SK-N-SH (cell line): ENCODE results near the gene FADS3. TPM values are rescaled to one million over a fixed set of nuclear protein-coding genes. Genes with fewer than 3 reads are reported as not detected.

Experiments
- CTCF ChIA-PET: fragments of 300-600, 350-600 bp; formaldehyde crosslinking; extraction: SDS; loops from one replicate; lab custom pipeline; 2021; lab: Yijun Ruan, JAX
- POLR2A ChIA-PET: fragments of 350-600 bp; sonication (Branson Sonifier 250); formaldehyde crosslinking; extraction: SDS; loops from one replicate; lab custom pipeline; 2020; ENCODE audit warnings: antibody characterized with exemption, inconsistent platforms; lab: Yijun Ruan, JAX
- DNase-seq: peaks from one replicate; pipeline ENCODE4 v3.0.0; 2012
- H2AFZ ChIP-seq: fragments of 200-600 bp; sonication (generic); 2 replicates; pipeline ENCODE4 v1.8.1; 2016; ENCODE audit warnings: antibody characterized with exemption, mild to moderate bottlenecking, low read depth
- H3F3A ChIP-seq: fragments of 200-600 bp; sonication (generic); replicated peaks from 2 replicates; pipeline ENCODE3; 2016; ENCODE audit warnings: antibody characterized with exemption, mild to moderate bottlenecking; ENCODE audit not compliant: insufficient read depth
- H3K27ac ChIP-seq, 2 experiments: fragments of 200-500 bp in 1 of 2; fragments of 200-600 bp in 1 of 2; sonication (Bioruptor generic) in 1 of 2; sonication (generic), shearing (Covaris generic) in 1 of 2; 2 replicates each; pipeline versions ENCODE4 v1.5.1 to v1.6.1; 2014 to 2016; ENCODE audit warnings: low read depth in 2 of 2, inconsistent platforms in 1 of 2, low read length in 1 of 2, mild to moderate bottlenecking in 1 of 2, mixed read lengths in 1 of 2
- H3K27me3 ChIP-seq: fragments of 200-600 bp; sonication (generic), shearing (Covaris generic); 2 replicates; pipeline ENCODE4 v1.6.1; 2016; ENCODE audit warnings: mixed run types; ENCODE audit not compliant: insufficient read depth
- H3K36me3 ChIP-seq, 2 experiments: fragments of 200-500 bp in 1 of 2; fragments of 200-600 bp in 1 of 2; sonication (Bioruptor generic) in 1 of 2; sonication (generic) in 1 of 2; replicated peaks in 1 of 2; 2 replicates each; pipeline versions ENCODE3 to v1.5.1; 2014 to 2016; ENCODE audit warnings: low read length in 1 of 2, mild to moderate bottlenecking in 1 of 2; ENCODE audit not compliant: insufficient read depth in 2 of 2, control insufficient read depth in 1 of 2
- H3K4me1 ChIP-seq, 2 experiments: fragments of 200-500 bp in 1 of 2; fragments of 200-600 bp in 1 of 2; sonication (Bioruptor generic) in 1 of 2; sonication (generic), shearing (Covaris generic) in 1 of 2; 2 replicates each; pipeline versions ENCODE4 v1.5.1 to v1.6.1; 2014 to 2016; ENCODE audit warnings: low read depth in 1 of 2, low read length in 1 of 2, mixed run types in 1 of 2; ENCODE audit not compliant: insufficient read depth in 2 of 2, control insufficient read depth in 1 of 2
- H3K4me2 ChIP-seq: fragments of 200-600 bp; sonication (generic), shearing (Covaris generic); 2 replicates; pipeline ENCODE4 v1.6.1; 2017; ENCODE audit warnings: mixed run types
- H3K4me3 ChIP-seq, 2 experiments: fragments of 200-500 bp in 1 of 2; fragments of 200-600 bp in 1 of 2; sonication (Bioruptor generic) in 1 of 2; sonication (generic), shearing (Covaris generic) in 1 of 2; 2 replicates each; pipeline versions ENCODE4 v1.5.1 to v1.8.1; 2014 to 2016; ENCODE audit warnings: low read depth in 2 of 2, inconsistent platforms in 1 of 2, low read length in 1 of 2, mild to moderate bottlenecking in 1 of 2, mixed read lengths in 1 of 2, moderate library complexity in 1 of 2
- H3K79me2 ChIP-seq: fragments of 200-600 bp; sonication (generic); 2 replicates; pipeline ENCODE4 v1.8.1; 2017; ENCODE audit warnings: mild to moderate bottlenecking; ENCODE audit not compliant: insufficient read depth
- H3K9ac ChIP-seq: fragments of 200-600 bp; sonication (generic); 2 replicates; pipeline ENCODE4 v1.6.1; 2017; ENCODE audit warnings: mixed run types
- H3K9me2 ChIP-seq: fragments of 200-600 bp; sonication (generic); 2 replicates; pipeline ENCODE4 v1.6.1; 2017; ENCODE audit warnings: mixed run types
- H3K9me3 ChIP-seq: fragments of 200-600 bp; sonication (generic); 2 replicates; pipeline ENCODE4 v1.6.1; 2017; ENCODE audit warnings: mixed run types, mild to moderate bottlenecking, moderate library complexity
- H4K20me1 ChIP-seq: fragments of 200-600 bp; sonication (generic); 2 replicates; pipeline ENCODE4 v1.6.1; 2017; ENCODE audit warnings: mild to moderate bottlenecking, mixed run types; ENCODE audit not compliant: insufficient read depth
- ELF1 ChIP-seq: IDR thresholded peaks from 2 replicates; pipeline ENCODE4 v1.4.0; 2012
- FOXJ3 ChIP-seq: sonication (generic); formaldehyde crosslinking; IDR thresholded peaks from 2 replicates; pipeline ENCODE4 v1.5.1; 2020; ENCODE audit warnings: mild to moderate bottlenecking, missing genetic modification reagents
- FOXM1 ChIP-seq: IDR thresholded peaks from 2 replicates; pipeline ENCODE4 v1.4.0; 2012; ENCODE audit warnings: low read depth, mild to moderate bottlenecking
- GABPA ChIP-seq: IDR thresholded peaks from 2 replicates; pipeline ENCODE4 v1.4.0; 2012; ENCODE audit warnings: low read depth, mild to moderate bottlenecking
- GATA2 ChIP-seq: sonication (generic); formaldehyde crosslinking; IDR thresholded peaks from 2 replicates; pipeline ENCODE4 v1.5.0; 2020; ENCODE audit warnings: mild to moderate bottlenecking, missing genetic modification reagents
- JUND ChIP-seq: IDR thresholded peaks from 2 replicates; pipeline ENCODE4 v1.4.0; 2012
- NFIC ChIP-seq: IDR thresholded peaks from 2 replicates; pipeline ENCODE4 v1.4.0; 2012; ENCODE audit warnings: borderline replicate concordance
- RAD21 ChIP-seq: IDR thresholded peaks from 2 replicates; pipeline ENCODE4 v1.6.1; 2012; ENCODE audit warnings: mild to moderate bottlenecking, low read length
- RCOR1 ChIP-seq: fragments of 150-350 bp; IDR thresholded peaks from 2 replicates; pipeline ENCODE4 v1.6.1; 2017; ENCODE audit warnings: antibody characterized with exemption, low read length
- SIN3A ChIP-seq: IDR thresholded peaks from 2 replicates; pipeline ENCODE4 v1.6.1; 2012; ENCODE audit warnings: low read depth, mild to moderate bottlenecking, low read length, moderate library complexity, borderline replicate concordance
- SMC3 ChIP-seq: IDR thresholded peaks from 2 replicates; pipeline ENCODE4 v1.6.1; 2012; ENCODE audit warnings: low read depth, low read length, improper control_type of control experiment
- TAF1 ChIP-seq: IDR thresholded peaks from 2 replicates; pipeline ENCODE4 v1.6.1; 2012; ENCODE audit warnings: low read depth, mild to moderate bottlenecking, low read length, moderate library complexity, borderline replicate concordance
- TEAD4 ChIP-seq: IDR thresholded peaks from 2 replicates; pipeline ENCODE4 v1.4.0; 2012; ENCODE audit warnings: mild to moderate bottlenecking, borderline replicate concordance; ENCODE audit not compliant: insufficient read depth
- WGBS: methylation state at CpG from one replicate; pipeline ENCODE4 v1.1.6; 2017; ENCODE audit warnings: low lambda C conversion rate; 5-methylcytosine and 5-hydroxymethylcytosine counted together
- polyA plus RNA-seq, 3 experiments: library from polyadenylated mRNA; depleted of rRNA; stranded (reverse); fragments of >200 nt; gene quantifications; 2 replicates each; pipeline ENCODE4 v1.2.3, GENCODE V29; 2012
- TF ChIP-seq, protein P1 (sequence below): IDR thresholded peaks from 2 replicates; pipeline ENCODE4; 2012
- TF ChIP-seq, protein P2 (sequence below): IDR thresholded peaks from 2 replicates; pipeline ENCODE4 v1.4.0; 2012; ENCODE audit warnings: low read depth, borderline replicate concordance
- TF ChIP-seq, protein P3 (sequence below): fragments of 150-350 bp; IDR thresholded peaks from 2 replicates; pipeline ENCODE4 v1.6.1; 2017; ENCODE audit warnings: antibody characterized with exemption, low read length, low read depth, borderline replicate concordance

The FADS3 gene
- polyA plus RNA-seq, 1 of the 3 experiments (the other 2 are of a cell fraction) = 93.3 TPM

DNA sequence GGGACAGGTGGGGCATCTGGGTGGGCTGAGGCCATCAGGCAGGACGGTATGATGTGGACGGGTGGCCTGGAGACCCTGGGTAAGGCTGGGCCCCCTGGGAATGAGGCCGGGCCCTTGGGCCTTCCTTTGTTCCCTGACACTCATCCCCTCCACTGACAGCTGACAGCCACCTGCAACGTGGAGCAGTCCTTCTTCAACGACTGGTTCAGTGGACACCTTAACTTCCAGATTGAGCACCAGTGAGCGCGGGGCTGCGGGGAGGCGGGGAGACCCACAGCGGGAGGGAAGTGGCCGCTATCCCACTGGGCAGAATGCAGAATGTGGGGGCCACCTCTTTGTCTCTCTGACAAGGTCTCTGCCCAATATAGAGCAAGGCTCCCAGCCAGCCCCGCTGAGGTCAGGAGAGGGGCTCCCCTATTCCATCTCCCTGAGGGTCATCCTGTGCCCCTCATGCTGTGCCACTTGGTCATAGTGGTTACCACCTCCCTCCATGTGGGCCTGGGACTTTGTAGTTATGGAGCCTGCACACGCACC is 27.7 kb downstream of the FADS3 start:
- TF ChIP-seq FOXM1 = no peak
- Histone ChIP-seq H3K9me3 (no peaks in the 10 kb centered on the region), H3K79me2 (no peaks in the 10 kb centered on the region), H3K36me3 (peaks cover 8 to 20% of the 10 kb centered on the region in 2 experiments), H3K4me1 (no peaks in the 10 kb centered on the region), H3K27ac (no peak overlapping the region), H3K4me3 (no peak overlapping the region), H4K20me1 (no peaks in the 10 kb centered on the region), H3K4me2 (no peak overlapping the region), H3K27me3 (no peaks in the 10 kb centered on the region), H2AFZ (no peak overlapping the region), H3K9me2 (no peaks in the 10 kb centered on the region), H3F3A (no peaks in the 10 kb centered on the region), H3K9ac (no peak overlapping the region)
- ChIA-PET CTCF (interaction anchor here (1.2 to 2.1 kb wide), 3 partner anchors 9 to 219 kb away, joined by 3 to 6 read pairs (median 5); partner anchors contain the start of gene FADS3), POLR2A (interaction anchor here (0.6 kb wide), 1 partner anchor 103 kb away, joined by 3 read pairs; no protein-coding TSS in a partner anchor)
- 93% methylated on average over 12 of the region's 13 CpGs for WGBS
- DNase-seq = no peak

DNA sequence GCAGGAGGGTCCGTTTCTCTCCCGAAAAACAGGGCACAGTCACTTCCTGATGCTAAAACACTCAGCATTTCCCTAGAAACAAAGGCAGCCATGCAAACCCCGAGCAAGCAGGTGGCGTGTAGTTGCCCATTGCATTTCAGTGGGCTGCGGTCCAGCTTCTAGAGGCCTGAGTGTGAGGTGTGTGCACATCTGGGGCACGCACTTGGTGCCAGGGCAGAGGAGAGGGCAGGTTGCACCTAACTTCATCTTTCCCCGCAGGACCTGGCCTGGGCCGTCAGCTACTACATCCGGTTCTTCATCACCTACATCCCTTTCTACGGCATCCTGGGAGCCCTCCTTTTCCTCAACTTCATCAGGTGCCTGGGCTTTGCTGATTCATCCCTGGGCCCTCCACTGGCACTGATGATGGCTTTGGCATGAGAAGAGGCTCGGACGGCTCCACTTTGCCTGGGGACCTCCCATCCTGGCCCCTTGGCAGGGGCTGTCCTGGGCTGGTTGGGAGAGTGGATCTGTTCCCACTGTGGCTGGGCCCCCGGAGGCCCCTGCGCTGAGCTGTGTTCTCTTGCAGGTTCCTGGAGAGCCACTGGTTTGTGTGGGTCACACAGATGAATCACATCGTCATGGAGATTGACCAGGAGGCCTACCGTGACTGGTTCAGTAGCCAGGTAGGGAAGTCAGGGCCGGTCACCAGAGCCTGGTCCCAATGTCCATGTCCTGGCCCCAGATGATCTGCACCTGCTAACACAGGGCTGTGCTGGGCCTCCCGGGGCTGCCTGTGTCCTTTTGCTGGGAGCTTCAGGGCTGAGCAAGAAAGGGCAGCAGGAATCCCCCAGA is 28.4 kb downstream of the FADS3 start:
- Histone ChIP-seq H3K27ac (no peak overlapping the region), H3K9ac (no peak overlapping the region), H2AFZ (no peak overlapping the region), H3K79me2 (no peaks in the 10 kb centered on the region), H4K20me1 (no peaks in the 10 kb centered on the region), H3F3A (no peaks in the 10 kb centered on the region), H3K4me3 (no peak overlapping the region), H3K4me2 (no peak overlapping the region), H3K4me1 (no peaks in the 10 kb centered on the region), H3K9me2 (no peaks in the 10 kb centered on the region), H3K27me3 (no peaks in the 10 kb centered on the region), H3K9me3 (no peaks in the 10 kb centered on the region), H3K36me3 (peaks cover 12 to 20% of the 10 kb centered on the region in 2 experiments)
- TF ChIP-seq, protein P1, sequence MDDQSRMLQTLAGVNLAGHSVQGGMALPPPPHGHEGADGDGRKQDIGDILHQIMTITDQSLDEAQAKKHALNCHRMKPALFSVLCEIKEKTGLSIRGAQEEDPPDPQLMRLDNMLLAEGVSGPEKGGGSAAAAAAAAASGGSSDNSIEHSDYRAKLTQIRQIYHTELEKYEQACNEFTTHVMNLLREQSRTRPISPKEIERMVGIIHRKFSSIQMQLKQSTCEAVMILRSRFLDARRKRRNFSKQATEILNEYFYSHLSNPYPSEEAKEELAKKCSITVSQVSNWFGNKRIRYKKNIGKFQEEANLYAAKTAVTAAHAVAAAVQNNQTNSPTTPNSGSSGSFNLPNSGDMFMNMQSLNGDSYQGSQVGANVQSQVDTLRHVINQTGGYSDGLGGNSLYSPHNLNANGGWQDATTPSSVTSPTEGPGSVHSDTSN = no peak
- TF ChIP-seq ELF1 = no peak
- POLR2A ChIA-PET = no interaction called here
- DNase-seq = no peak
- WGBS = 91% methylated on average over 5 of the region's 18 CpGs
- CTCF ChIA-PET = interaction anchor here (0.6 to 1.7 kb wide), 4 partner anchors 9 to 86 kb away, joined by 3 to 5 read pairs (median 4); partner anchors contain the start of gene FADS3

DNA sequence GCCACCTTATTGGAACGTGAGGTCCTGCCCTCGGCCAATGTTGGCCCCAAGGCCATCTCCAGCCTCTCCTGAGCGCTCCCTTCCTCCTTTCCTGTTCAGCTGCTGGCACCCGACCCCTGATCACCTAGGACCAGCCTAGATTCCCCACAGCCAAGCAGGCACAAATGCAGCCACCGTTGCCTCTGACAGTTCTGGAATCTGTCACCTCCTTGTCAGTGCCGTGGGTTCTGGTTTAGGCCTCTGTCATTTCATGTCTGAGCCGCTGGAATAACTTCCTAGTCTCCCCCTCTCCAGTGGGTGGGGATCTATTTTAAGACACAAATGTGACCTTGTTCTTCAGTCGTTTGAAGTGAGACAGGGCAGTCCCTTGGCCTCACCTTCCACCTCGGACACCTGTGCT is 29.7 kb downstream of the FADS3 start:
- Histone ChIP-seq H3K4me1 (no peaks in the 10 kb centered on the region), H2AFZ (no peak overlapping the region), H3F3A (no peaks in the 10 kb centered on the region), H3K4me2 (no peak overlapping the region), H3K9me2 (no peaks in the 10 kb centered on the region), H3K27ac (no peak overlapping the region), H3K4me3 (no peak overlapping the region), H3K9me3 (no peaks in the 10 kb centered on the region), H3K9ac (no peak overlapping the region), H3K27me3 (no peaks in the 10 kb centered on the region), H4K20me1 (no peaks in the 10 kb centered on the region), H3K79me2 (no peaks in the 10 kb centered on the region), H3K36me3 (peaks cover 12 to 29% of the 10 kb centered on the region in 2 experiments)
- POLR2A ChIA-PET = no interaction called here
- no peak for DNase-seq
- CTCF ChIA-PET = interaction anchor here (1.0 to 1.6 kb wide), 2 partner anchors 36 to 87 kb away, joined by 3 to 4 read pairs; no protein-coding TSS in a partner anchor
- WGBS = 86% methylated on average over 9 of the region's 9 CpGs
- no peak for TF ChIP-seq GATA2 (CRISPR knock-in tag)
- TF ChIP-seq, protein P1 = no peak
- TF ChIP-seq NFIC = no peak
- TF ChIP-seq, protein P2, sequence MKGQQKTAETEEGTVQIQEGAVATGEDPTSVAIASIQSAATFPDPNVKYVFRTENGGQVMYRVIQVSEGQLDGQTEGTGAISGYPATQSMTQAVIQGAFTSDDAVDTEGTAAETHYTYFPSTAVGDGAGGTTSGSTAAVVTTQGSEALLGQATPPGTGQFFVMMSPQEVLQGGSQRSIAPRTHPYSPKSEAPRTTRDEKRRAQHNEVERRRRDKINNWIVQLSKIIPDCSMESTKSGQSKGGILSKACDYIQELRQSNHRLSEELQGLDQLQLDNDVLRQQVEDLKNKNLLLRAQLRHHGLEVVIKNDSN = no peak
- TF ChIP-seq JUND = no peak
- no peak for TF ChIP-seq ELF1
- TF ChIP-seq TEAD4 = no peak
- TF ChIP-seq FOXJ3 (CRISPR knock-in tag) = no peak
- no peak for TF ChIP-seq SMC3
- no peak for TF ChIP-seq GABPA
- TF ChIP-seq SIN3A = no peak
- TF ChIP-seq, protein P3, sequence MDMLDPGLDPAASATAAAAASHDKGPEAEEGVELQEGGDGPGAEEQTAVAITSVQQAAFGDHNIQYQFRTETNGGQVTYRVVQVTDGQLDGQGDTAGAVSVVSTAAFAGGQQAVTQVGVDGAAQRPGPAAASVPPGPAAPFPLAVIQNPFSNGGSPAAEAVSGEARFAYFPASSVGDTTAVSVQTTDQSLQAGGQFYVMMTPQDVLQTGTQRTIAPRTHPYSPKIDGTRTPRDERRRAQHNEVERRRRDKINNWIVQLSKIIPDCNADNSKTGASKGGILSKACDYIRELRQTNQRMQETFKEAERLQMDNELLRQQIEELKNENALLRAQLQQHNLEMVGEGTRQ = no peak
- no peak for TF ChIP-seq TAF1
- TF ChIP-seq RAD21 = no peak
- TF ChIP-seq FOXM1 = no peak
- TF ChIP-seq RCOR1 = no peak
